IPS-NIHi11 (cell line): ENCODE measurements around the gene CEP112.

ENCODE experiments used
- DNase-seq: peaks from one replicate; pipeline ENCODE4 v3.0.0; 2012; ENCODE audit warnings: mixed read lengths, low spot score

The CEP112 gene

GRCh38 chr17:65638221-65638975 is 553.5 kb downstream of the CEP112 start:
- no peak for DNase-seq

GRCh38 chr17:65637786-65638185 is 554.1 kb downstream of the CEP112 start:
- no peak for DNase-seq

GRCh38 chr17:65634533-65634932 is 557.4 kb downstream of the CEP112 start:
- DNase-seq: no peak

- DNase-seq: no peak
Observed at GRCh38 chr17:65633988-65634387, 557.9 kb downstream of the CEP112 start.

- no peak for DNase-seq
Observed at GRCh38 chr17:65633146-65633881, 558.6 kb downstream of the CEP112 start.

GRCh38 chr17:65630502-65630901 is 561.4 kb downstream of the CEP112 start:
- no peak for DNase-seq

- DNase-seq: no peak
Observed at GRCh38 chr17:65629234-65629690, 562.7 kb downstream of the CEP112 start.

GRCh38 chr17:65628644-65629036 is 563.3 kb downstream of the CEP112 start:
- no peak for DNase-seq

- no peak for DNase-seq
Observed at GRCh38 chr17:65627891-65628643, 563.9 kb downstream of the CEP112 start.

GRCh38 chr17:65627108-65627507 is 564.8 kb downstream of the CEP112 start:
- DNase-seq: no peak

- DNase-seq: no peak
Observed at GRCh38 chr17:65626451-65626850, 565.5 kb downstream of the CEP112 start.

- no peak for DNase-seq
Observed at GRCh38 chr17:65618516-65618915, 573.4 kb downstream of the CEP112 start.

GRCh38 chr17:65617496-65617895 is 574.4 kb downstream of the CEP112 start:
- no peak for DNase-seq

- no peak for DNase-seq
Observed at GRCh38 chr17:65609749-65610148, 582.2 kb downstream of the CEP112 start.

- no peak for DNase-seq
Observed at GRCh38 chr17:65609286-65609685, 582.6 kb downstream of the CEP112 start.

- DNase-seq: no peak
Observed at GRCh38 chr17:65604070-65604469, 587.9 kb downstream of the CEP112 start.

GRCh38 chr17:65601881-65602280 is 590.1 kb downstream of the CEP112 start:
- no peak for DNase-seq

GRCh38 chr17:65601145-65601544 is 590.8 kb downstream of the CEP112 start:
- no peak for DNase-seq

GRCh38 chr17:65600518-65600917 is 591.4 kb downstream of the CEP112 start:
- no peak for DNase-seq

- DNase-seq: no peak
Observed at GRCh38 chr17:65599650-65600049, 592.3 kb downstream of the CEP112 start.

- no peak for DNase-seq
Observed at GRCh38 chr17:65598746-65599145, 593.2 kb downstream of the CEP112 start.

- peak; percentile 58 for DNase-seq
Observed at GRCh38 chr17:65595071-65595656, 596.8 kb downstream of the CEP112 start.
